ENCODE results near the gene CDH8.

DNA sequence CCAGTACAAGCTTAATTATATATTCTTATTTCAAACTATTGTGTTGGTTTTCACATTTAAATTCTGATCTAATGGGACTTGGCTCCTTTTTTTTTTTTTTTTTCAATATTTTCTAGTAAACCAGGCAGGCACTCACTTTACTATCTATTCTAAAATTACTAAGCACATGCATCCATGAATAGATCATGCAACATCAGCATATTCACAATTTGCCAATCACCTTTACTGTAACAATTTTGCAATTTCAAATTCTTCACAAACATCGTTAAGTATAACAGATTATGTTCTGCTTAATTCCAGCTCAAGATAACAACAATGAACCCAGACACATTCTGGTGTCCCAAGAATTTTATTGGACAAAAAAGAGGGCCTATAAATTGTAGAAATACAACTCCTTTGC lies 217.4 kb downstream of the CDH8 start:
- TF ChIP-seq, protein P1, sequence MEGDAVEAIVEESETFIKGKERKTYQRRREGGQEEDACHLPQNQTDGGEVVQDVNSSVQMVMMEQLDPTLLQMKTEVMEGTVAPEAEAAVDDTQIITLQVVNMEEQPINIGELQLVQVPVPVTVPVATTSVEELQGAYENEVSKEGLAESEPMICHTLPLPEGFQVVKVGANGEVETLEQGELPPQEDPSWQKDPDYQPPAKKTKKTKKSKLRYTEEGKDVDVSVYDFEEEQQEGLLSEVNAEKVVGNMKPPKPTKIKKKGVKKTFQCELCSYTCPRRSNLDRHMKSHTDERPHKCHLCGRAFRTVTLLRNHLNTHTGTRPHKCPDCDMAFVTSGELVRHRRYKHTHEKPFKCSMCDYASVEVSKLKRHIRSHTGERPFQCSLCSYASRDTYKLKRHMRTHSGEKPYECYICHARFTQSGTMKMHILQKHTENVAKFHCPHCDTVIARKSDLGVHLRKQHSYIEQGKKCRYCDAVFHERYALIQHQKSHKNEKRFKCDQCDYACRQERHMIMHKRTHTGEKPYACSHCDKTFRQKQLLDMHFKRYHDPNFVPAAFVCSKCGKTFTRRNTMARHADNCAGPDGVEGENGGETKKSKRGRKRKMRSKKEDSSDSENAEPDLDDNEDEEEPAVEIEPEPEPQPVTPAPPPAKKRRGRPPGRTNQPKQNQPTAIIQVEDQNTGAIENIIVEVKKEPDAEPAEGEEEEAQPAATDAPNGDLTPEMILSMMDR (IDR thresholded peaks at IDR 0.05) = no peak
- TF ChIP-seq RAD21 (IDR thresholded peaks at IDR 0.05; ENCODE audit: low read length) (no peak), POLR2AphosphoS5 (IDR thresholded peaks at IDR 0.05; ENCODE audit: low read depth, low read length) (no peak)

Measured in SK-N-SH (cell line).